Measurements from ENCODE around the gene AKT3.
"Not testable (repeated sequence)": the region's sequence is repeated elsewhere in the genome, so short reads cannot be mapped to it uniquely, and the experiment has no call there.

AKT3 gene

DNA sequence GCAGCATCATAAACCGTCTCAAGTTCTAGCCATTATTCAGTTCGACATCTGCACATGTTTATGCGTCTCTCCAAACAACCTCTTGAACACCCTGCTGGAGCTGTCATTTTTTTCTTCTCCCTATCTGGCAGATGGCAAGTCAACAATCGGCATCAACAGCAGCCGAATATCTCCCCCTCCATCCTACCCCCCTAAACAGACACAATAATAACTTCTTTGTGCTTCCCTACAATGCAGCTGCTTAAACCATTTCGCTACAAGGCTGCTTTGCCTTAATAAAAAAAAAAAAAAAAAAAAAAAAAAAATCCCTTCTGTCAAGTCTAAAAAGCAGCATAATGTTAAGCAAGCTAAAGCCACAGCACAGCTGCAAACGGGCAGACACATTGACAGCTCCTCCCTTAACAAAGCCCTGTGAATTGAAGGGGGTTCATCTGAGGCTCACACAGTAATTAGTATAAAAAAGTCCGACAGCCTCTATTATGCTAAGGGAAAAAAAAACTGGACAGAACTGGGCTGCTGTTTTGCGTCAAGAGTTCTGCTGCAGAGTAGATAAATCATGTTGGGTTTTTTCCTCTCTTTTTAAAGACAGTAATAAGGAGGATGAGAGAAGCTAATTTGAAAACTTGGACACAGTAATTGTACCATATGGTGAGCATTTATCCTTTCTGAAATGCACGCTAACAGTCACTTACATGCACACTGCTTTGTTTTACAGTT is 136.4 kb downstream of the AKT3 start:
- FAIRE-seq (peak; percentile 31), DNase-seq (ENCODE audit: extremely low spot score, insufficient read length, low read depth) (no peak)

- FAIRE-seq, result no peak
- DNase-seq (ENCODE audit: extremely low spot score, insufficient read length, low read depth), result no peak
Observed at GRCh38 chr1:243712941-243713340, 137.1 kb downstream of the AKT3 start.

GRCh38 chr1:243712242-243712641 is 137.8 kb downstream of the AKT3 start:
- DNase-seq (ENCODE audit: extremely low spot score, insufficient read length, low read depth) (no peak), FAIRE-seq (no peak)

GRCh38 chr1:243710467-243710866 is 139.6 kb downstream of the AKT3 start:
- FAIRE-seq (no peak), DNase-seq (ENCODE audit: extremely low spot score, insufficient read length, low read depth) (no peak)

- DNase-seq (ENCODE audit: extremely low spot score, insufficient read length, low read depth), result no peak
- no peak for FAIRE-seq
Observed at GRCh38 chr1:243708210-243708609, 141.8 kb downstream of the AKT3 start.

- DNase-seq (ENCODE audit: extremely low spot score, insufficient read length, low read depth) (no peak), FAIRE-seq (peak; percentile 41)
Observed at GRCh38 chr1:243706563-243706962, 143.5 kb downstream of the AKT3 start.

GRCh38 chr1:243705585-243705984 is 144.5 kb downstream of the AKT3 start:
- DNase-seq (ENCODE audit: extremely low spot score, insufficient read length, low read depth) (no peak), FAIRE-seq (no peak)

DNA sequence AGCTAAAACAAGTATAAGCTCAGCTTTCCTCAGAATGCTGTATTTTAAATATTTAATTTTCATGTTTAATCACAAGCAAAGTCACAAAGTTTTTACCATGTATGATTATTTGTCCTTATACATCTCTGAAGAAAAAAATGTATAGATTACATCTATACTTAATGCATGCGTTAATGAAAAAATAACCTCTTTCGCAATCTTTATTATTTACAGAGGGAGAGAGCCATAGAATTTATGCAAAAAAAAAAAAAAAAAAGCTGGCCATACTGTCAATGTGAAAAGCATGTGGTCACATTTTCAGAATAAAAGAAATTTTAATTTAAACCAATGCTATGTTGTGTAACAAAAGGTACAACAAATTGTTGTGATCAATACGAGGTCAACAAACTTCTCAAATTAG is 148.2 kb downstream of the AKT3 start:
- no peak for DNase-seq (ENCODE audit: extremely low spot score, insufficient read length, low read depth)
- FAIRE-seq, result no peak

DNA sequence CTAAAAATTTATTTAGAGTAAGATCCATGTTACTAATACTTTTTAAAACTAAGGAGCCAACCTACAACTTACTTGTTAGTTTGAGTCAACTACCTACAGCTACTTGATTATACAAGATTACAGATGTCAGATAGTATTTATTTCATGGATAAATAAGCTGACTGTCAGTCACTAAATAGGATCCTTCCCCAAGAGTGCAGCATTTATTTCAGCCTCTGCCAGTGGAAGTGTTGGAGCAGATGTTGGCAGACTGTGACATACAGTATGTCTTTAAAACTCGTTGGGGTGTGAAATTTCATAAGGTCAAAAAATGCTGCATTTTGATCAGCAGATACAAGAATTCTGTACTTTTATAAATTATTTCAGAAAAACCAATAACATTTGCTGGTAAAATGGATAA is 156.2 kb downstream of the AKT3 start:
- FAIRE-seq, result no peak
- no peak for DNase-seq (ENCODE audit: extremely low spot score, insufficient read length, low read depth)

GRCh38 chr1:243686159-243686558 is 163.9 kb downstream of the AKT3 start:
- no peak for FAIRE-seq

DNA sequence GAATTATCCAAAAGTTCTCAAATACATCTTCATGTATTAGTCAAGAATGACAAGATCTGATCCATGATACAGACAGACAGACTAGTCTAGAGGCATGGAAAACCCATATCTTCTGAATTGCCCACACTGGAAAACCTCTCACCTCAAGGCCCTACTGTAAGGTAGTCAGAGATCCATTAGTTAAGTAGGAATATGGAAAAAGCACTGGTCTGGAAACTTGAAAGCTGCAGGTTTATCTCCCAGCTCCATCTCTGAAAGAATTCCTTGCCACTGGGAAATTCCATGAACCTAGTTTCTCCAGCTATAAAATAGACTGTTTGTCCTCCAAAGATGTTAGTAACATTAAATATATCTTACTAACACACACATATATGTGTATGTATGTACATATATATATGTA is 169.2 kb downstream of the AKT3 start:
- FAIRE-seq, result no peak
- DNase-seq (ENCODE audit: extremely low spot score, insufficient read length, low read depth), result no peak

More at GRCh38 chr1:243686159-243686558, 163.9 kb downstream of the AKT3 start:
- DNase-seq (ENCODE audit: extremely low spot score, insufficient read length, low read depth), result no peak

DNA sequence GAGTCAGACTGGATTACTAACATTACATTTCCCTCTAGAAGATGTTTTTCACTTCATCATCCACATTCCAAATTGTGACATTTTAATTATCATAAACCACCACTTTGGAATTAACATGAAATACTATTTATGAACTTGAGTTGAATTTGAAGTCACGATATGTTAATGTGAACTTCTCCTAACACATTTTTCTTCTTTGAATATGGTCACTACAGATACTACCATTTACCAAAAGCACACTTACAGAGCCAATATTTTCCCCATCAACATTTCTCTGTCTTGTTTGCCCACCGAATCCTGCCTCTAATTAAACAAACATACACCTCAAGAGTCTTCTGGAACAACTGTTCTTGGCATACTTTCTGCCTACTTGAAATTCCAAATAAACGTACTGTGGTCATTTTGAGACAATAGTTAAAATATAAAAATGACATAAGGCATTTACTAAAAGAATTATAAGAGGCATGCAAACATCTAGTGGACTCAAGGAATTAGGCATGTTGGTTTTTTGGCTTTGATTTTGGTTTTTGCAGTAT is 177.4 kb downstream of the AKT3 start:
- DNase-seq (ENCODE audit: extremely low spot score, insufficient read length, low read depth) (no peak), FAIRE-seq (no peak)

DNA sequence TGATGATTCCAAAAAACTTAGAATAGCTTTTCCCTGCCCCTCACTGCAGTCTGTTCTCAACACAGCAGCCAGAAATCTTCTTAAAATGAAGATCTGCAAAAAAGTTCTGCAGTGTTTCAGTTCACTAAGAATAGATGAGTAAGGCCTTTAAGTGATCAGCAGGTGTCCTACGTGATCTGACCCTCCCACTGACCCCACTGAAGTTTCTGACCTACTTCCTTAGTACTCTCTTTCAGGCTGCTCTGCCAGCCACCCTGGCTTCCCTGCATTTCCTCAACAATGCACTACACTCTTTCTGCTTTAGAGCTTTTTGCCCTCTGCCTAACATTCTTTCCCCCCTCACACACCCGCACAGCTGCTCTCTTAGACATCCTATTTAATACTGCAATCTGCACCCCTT is 182.5 kb downstream of the AKT3 start:
- FAIRE-seq, result peak; percentile 24
- DNase-seq (ENCODE audit: extremely low spot score, insufficient read length, low read depth), result no peak

DNA sequence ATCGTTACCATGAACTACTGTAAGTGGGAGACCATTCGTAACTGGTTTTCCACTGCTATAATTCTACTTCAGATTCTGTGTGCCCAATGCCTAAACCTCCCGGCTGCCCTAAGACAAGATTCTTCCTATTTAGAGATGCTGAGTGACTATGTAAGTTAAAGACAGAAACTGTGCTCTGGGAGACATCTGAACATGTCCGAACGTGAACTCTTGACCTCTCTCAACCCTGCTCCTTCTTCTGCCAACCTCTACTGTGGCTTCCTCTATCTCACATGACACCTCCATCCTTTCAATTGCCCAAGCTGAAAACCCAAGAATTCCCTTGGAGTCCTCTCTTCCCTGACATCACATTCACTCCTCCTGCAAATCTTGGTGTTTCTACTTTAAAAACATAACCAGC is 182.9 kb downstream of the AKT3 start:
- FAIRE-seq, result no peak
- no peak for DNase-seq (ENCODE audit: extremely low spot score, insufficient read length, low read depth)

DNA sequence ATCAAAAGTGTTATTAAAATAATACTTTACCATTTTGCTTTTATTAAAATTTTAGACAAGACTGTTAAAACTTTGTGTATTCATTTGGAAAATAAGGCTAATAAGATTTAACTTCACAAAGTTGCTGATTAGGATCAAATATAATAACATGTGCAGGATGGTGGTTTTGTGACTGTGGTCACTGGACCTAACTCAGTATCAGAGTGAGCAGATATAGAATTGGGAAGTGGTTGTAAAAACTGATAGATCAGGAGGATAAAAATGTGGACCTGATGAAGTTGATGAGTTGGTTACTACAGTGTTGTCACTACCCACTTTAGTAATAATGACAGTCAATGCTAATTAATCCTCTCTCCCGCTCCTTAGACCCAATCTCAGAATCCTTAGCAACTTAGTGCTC is 186.4 kb downstream of the AKT3 start:
- DNase-seq (ENCODE audit: extremely low spot score, insufficient read length, low read depth) (no peak), FAIRE-seq (no peak)

DNA sequence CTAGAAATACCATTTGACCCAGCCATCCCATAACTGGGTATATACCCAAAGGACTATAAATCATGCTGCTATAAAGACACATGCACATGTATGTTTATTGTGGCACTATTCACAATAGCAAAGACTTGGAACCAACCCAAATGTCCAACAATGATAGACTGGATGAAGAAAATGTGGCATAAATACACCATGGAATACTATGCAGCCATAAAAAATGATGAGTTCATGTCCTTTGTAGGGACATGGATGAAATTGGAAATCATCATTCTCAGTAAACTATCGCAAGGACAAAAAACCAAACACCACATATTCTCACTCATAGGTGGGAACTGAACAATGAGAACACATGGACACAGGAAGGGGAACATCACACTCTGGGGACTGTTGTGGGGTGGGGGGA is 187.9 kb downstream of the AKT3 start:
- not testable (repeated sequence) for FAIRE-seq; DNase-seq (ENCODE audit: extremely low spot score, insufficient read length, low read depth)

DNA sequence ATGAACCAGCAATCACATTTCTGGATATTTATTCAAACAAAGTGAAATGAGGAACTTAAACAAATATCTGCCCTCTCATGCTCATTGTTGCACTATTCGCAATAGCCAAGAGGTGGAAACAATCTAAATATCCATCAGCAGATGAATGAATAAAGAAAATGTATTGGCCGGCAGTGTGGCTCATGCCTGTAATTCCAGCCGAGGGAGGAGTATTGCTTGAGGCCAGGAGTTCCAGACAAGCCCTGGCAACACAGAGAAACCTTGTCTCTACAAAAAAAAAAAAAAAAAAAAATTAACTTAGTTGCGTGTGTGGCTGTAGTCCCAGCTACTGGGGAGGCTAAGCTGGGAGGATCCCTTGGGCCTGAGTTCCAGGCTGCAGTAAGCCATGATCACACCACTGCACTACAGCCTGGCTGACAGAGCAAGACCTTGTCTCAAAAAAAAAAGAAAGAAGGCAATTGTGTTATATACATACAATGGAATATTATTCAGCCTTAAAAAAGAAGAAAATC is 191.4 kb downstream of the AKT3 start:
- DNase-seq (ENCODE audit: extremely low spot score, insufficient read length, low read depth) (no peak), FAIRE-seq (no peak)

DNA sequence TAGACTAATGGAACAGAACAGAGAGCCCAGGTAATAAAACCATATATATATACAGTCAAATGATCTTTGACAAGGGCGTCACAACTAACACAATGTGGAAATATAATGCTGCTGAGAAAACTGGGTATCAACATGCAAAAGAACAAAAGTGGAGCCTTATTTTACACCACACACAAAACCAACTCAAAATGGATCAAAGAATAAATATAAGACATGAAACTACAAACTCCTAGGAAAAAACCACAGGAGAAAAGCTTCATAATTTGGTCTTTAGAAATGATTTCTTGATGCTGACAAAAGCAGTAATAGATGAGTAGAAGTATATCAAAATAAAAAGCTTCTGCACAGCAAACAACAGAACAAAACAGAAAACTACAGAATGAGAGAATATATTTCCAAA is 192.2 kb downstream of the AKT3 start:
- no peak for FAIRE-seq
- DNase-seq (ENCODE audit: extremely low spot score, insufficient read length, low read depth), result no peak

DNA sequence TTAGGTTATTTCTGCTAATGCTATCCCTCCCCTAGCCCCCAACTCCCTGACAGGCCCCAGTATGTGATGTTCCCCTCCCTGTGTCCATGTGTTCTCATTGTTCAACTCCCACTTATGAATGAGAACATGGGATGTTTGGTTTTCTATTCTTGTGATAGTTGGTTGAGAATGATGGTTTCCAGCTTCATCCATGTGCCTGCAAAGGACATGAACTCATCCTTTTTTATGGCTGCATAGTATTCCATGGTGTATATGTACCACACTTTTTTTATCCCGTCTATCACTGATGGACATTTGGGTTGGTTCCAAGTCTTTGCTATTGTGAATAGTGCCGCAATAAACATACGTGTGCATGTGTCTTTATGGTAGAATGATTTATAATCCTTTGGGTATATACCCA is 200.5 kb downstream of the AKT3 start:
- FAIRE-seq; DNase-seq (ENCODE audit: extremely low spot score, insufficient read length, low read depth): not testable (repeated sequence)

- FAIRE-seq, result no peak
- DNase-seq (ENCODE audit: extremely low spot score, insufficient read length, low read depth), result no peak
Observed at GRCh38 chr1:243646841-243647240, 203.2 kb downstream of the AKT3 start.

- FAIRE-seq (no peak), DNase-seq (ENCODE audit: extremely low spot score, insufficient read length, low read depth) (no peak)
Observed at GRCh38 chr1:243645281-243645680, 204.8 kb downstream of the AKT3 start.

GRCh38 chr1:243642936-243643335 is 207.1 kb downstream of the AKT3 start:
- no peak for DNase-seq (ENCODE audit: extremely low spot score, insufficient read length, low read depth)
- no peak for FAIRE-seq
